Measurements from ENCODE around the gene ADGRV1. TPM values are rescaled to one million over a fixed set of nuclear protein-coding genes. Genes with fewer than 3 reads are reported as not detected.
A peak's percentile ranks its signal among the peaks of the same experiment; 100 is the strongest.

Gene ADGRV1
- total and polyA plus RNA-seq, 12 donors, result 0.03 to 1.4 (median 0.44) TPM; not detected in 6

- Histone ChIP-seq H3K36me3 (no peaks in the 10 kb centered on the region), H3K4me3 (no peak overlapping the region), H3K27me3 (no peaks in the 10 kb centered on the region), H3K4me1 (peaks cover 3 to 55% (median 22%) of the 10 kb centered on the region in 9 donors), H3K27ac (no peak overlapping the region), H3K9me3 (no peaks in the 10 kb centered on the region)
- 76 to 78% methylated on average over 4 of the region's 4 CpGs for WGBS, 2 donors
- DNase-seq (no peak), ATAC-seq (no peak)
- intact Hi-C loops (cut with DNase I), result no loop called here
- TF ChIP-seq, protein P1, sequence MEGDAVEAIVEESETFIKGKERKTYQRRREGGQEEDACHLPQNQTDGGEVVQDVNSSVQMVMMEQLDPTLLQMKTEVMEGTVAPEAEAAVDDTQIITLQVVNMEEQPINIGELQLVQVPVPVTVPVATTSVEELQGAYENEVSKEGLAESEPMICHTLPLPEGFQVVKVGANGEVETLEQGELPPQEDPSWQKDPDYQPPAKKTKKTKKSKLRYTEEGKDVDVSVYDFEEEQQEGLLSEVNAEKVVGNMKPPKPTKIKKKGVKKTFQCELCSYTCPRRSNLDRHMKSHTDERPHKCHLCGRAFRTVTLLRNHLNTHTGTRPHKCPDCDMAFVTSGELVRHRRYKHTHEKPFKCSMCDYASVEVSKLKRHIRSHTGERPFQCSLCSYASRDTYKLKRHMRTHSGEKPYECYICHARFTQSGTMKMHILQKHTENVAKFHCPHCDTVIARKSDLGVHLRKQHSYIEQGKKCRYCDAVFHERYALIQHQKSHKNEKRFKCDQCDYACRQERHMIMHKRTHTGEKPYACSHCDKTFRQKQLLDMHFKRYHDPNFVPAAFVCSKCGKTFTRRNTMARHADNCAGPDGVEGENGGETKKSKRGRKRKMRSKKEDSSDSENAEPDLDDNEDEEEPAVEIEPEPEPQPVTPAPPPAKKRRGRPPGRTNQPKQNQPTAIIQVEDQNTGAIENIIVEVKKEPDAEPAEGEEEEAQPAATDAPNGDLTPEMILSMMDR (IDR thresholded peaks at IDR 0.05), result no peak
Measured at GRCh38 chr5:91141642-91142041, 583.0 kb downstream of the ADGRV1 start.

DNA sequence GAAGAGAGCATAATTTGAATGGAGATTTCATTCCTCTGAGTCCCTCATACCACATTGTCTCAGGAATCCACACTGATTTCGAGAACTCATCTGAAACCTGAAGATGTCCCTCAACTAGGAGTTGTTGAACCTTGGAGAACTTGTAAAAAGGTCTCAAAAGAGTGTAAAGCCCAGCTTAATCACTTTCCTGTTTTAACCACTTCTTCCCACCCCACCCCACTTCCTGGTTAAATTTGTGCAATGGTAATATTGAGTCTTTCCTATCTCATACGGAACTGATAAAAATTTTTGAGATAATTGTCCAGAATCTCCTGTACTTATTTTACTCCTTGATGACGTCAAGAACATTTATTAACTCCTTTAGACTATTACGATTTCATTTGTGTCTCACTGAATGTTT lies 583.8 kb downstream of the ADGRV1 start:
- Histone ChIP-seq H3K9me3 (peaks cover 0 to 3% (median 0%) of the 10 kb centered on the region in 11 donors), H3K27me3 (no peaks in the 10 kb centered on the region), H3K4me1 (peaks cover 3 to 58% (median 22%) of the 10 kb centered on the region in 9 donors), H3K4me3 (no peak overlapping the region), H3K27ac (no peak overlapping the region), H3K36me3 (no peaks in the 10 kb centered on the region)
- WGBS, 2 donors, result 77 to 86% methylated on average over 4 of the region's 4 CpGs
- ATAC-seq (no peak), DNase-seq (no peak)
- TF ChIP-seq, protein P1 (IDR thresholded peaks at IDR 0.05), result no peak
- intact Hi-C loops (cut with DNase I), result no loop called here

GRCh38 chr5:91142819-91143218 lies 584.2 kb downstream of the ADGRV1 start:
- ATAC-seq (peak in 1 of 8 donors; percentile 42), DNase-seq (no peak)
- Histone ChIP-seq H3K4me3 (no peak overlapping the region), H3K36me3 (no peaks in the 10 kb centered on the region), H3K27me3 (no peaks in the 10 kb centered on the region), H3K9me3 (peaks cover 0 to 6% (median 0%) of the 10 kb centered on the region in 11 donors), H3K4me1 (peaks cover 3 to 58% (median 22%) of the 10 kb centered on the region in 9 donors), H3K27ac (no peak overlapping the region)
- TF ChIP-seq, protein P1 (IDR thresholded peaks at IDR 0.05), result no peak
- WGBS, 2 donors, result 96% methylated on average over 8 of the region's 8 CpGs
- intact Hi-C loops (cut with DNase I), result no loop called here

DNA sequence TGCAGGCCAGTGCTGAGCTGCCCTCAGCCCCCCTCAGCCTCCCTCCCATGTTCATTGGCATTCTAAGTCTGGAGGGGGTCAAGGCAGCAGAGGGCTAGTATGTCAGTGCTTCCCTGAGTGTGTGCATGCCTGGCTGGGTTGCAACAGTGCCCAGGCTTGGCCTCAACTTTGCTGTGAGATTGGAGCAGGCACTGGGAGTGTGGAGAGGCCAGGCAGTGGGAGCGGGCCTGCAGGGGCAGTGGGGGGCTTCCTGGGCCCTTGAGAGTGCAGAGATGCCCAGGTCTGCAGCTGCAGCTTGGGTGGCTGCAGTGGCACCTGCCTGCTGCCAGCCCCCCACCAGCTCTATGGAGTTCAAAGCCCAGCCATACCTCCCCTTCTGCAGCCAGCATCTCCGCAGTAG lies 585.2 kb downstream of the ADGRV1 start:
- Histone ChIP-seq H3K4me1 (peaks cover 3 to 58% (median 22%) of the 10 kb centered on the region in 9 donors), H3K9me3 (peaks cover 0 to 6% (median 0%) of the 10 kb centered on the region in 11 donors), H3K36me3 (no peaks in the 10 kb centered on the region), H3K4me3 (no peak overlapping the region), H3K27ac (peak overlapping the region in 1 of 10 donors; percentile 70), H3K27me3 (no peaks in the 10 kb centered on the region)
- 97 to 98% methylated on average over 2 of the region's 2 CpGs for WGBS, 2 donors
- peak in 1 of 8 donors; percentile 47 for ATAC-seq
- no peak for DNase-seq
- intact Hi-C loops (cut with DNase I), result no loop called here
- TF ChIP-seq, protein P1 (IDR thresholded peaks at IDR 0.05), result no peak

All from heart right ventricle (tissue), 16 donors.